IMR-90 (cell line): ENCODE data around the gene ULBP2. TPM values are rescaled to one million over a fixed set of nuclear protein-coding genes. Genes with fewer than 3 reads are reported as not detected.

Source experiments
- ATAC-seq: fragments of 200-7000 bp; cut with Tn5 transposase; 2 replicates; pipeline ENCODE4 v1.9.1; 2020; ENCODE audit warnings: low read depth, mild to moderate bottlenecking, moderate library complexity
- BruUV-seq: library from RNA; stranded (reverse); fragments of 400-500 nt; replicated peaks from 2 replicates; lab custom pipeline; 2021; lab: Mats Ljungman, UMichigan
- CTCF ChIA-PET: fragments of 300-600 bp; formaldehyde crosslinking; extraction: SDS; loops from one replicate; lab custom pipeline; 2021; ENCODE audit warnings: antibody characterized with exemption; lab: Yijun Ruan, JAX
- POLR2A ChIA-PET: fragments of 300-600 bp; sonication (Branson Sonifier 250); formaldehyde crosslinking; loops from one replicate; lab custom pipeline; 2022; ENCODE audit warnings: antibody characterized with exemption; ENCODE audit not compliant: unreplicated experiment; lab: Charles Lee
- DNase-seq: peaks from one replicate; pipeline ENCODE4 v3.0.0; 2013
- H2AFZ ChIP-seq: replicated peaks from 2 replicates; pipeline ENCODE3; 2013; ENCODE audit warnings: low read length, mild to moderate bottlenecking; ENCODE audit not compliant: poor library complexity
- H2AK5ac ChIP-seq: 2 replicates; pipeline ENCODE4 v1.6.1; 2013; ENCODE audit warnings: low read depth, low read length, inconsistent platforms
- H2AK9ac ChIP-seq: replicated peaks from 2 replicates; pipeline ENCODE3; 2013; ENCODE audit warnings: mild to moderate bottlenecking, low read depth, low read length, moderate library complexity; ENCODE audit not compliant: poor library complexity
- H2BK120ac ChIP-seq: 2 replicates; pipeline ENCODE4 v1.6.1; 2013; ENCODE audit warnings: low read depth, low read length, inconsistent platforms
- H2BK15ac ChIP-seq: 3 replicates; pipeline ENCODE4 v1.6.1; 2013; ENCODE audit warnings: low read depth, low read length, inconsistent platforms
- H2BK20ac ChIP-seq: 2 replicates; pipeline ENCODE4 v1.6.1; 2013; ENCODE audit warnings: low read depth, mild to moderate bottlenecking, inconsistent platforms, low read length, moderate library complexity
- H2BK5ac ChIP-seq: 2 replicates; pipeline ENCODE4 v1.6.1; 2013; ENCODE audit warnings: mild to moderate bottlenecking, low read depth, low read length, inconsistent platforms; ENCODE audit not compliant: poor library complexity, severe bottlenecking
- H3K14ac ChIP-seq: replicated peaks from 2 replicates; pipeline ENCODE4 v1.6.1; 2013; ENCODE audit warnings: low read depth, low read length, inconsistent platforms
- H3K18ac ChIP-seq: 2 replicates; pipeline ENCODE4 v1.6.1; 2013; ENCODE audit warnings: low read depth, low read length, control low read depth
- H3K23ac ChIP-seq: 2 replicates; pipeline ENCODE4 v1.6.1; 2013; ENCODE audit warnings: low read depth, low read length, inconsistent platforms
- H3K27ac ChIP-seq: 2 replicates; pipeline ENCODE4 v1.5.1; 2013; ENCODE audit warnings: mild to moderate bottlenecking, control low read depth, low read length; ENCODE audit not compliant: insufficient read depth
- H3K27me3 ChIP-seq: 2 replicates; pipeline ENCODE4 v1.6.1; 2013; ENCODE audit warnings: low read length; ENCODE audit not compliant: control insufficient read depth, insufficient read depth
- H3K36me3 ChIP-seq: 2 replicates; pipeline ENCODE4 v1.6.1; 2013; ENCODE audit warnings: low read length, mixed read lengths; ENCODE audit not compliant: control insufficient read depth, insufficient read depth
- H3K4ac ChIP-seq: 2 replicates; pipeline ENCODE4 v1.6.1; 2013; ENCODE audit warnings: low read depth, low read length, inconsistent platforms
- H3K4me1 ChIP-seq: 2 replicates; pipeline ENCODE4 v1.6.1; 2013; ENCODE audit warnings: low read length, mixed read lengths; ENCODE audit not compliant: control insufficient read depth, insufficient read depth
- H3K4me2 ChIP-seq: 2 replicates; pipeline ENCODE4 v1.6.1; 2013; ENCODE audit warnings: low read depth, mild to moderate bottlenecking, control low read depth, low read length, moderate library complexity
- H3K4me3 ChIP-seq: 2 replicates; pipeline ENCODE4 v1.5.1; 2013; ENCODE audit warnings: low read depth, mild to moderate bottlenecking, control low read depth, low read length, moderate library complexity; ENCODE audit not compliant: insufficient read depth
- H3K56ac ChIP-seq: 2 replicates; pipeline ENCODE4 v1.6.1; 2013; ENCODE audit warnings: low read length, inconsistent platforms; ENCODE audit not compliant: insufficient read depth; ENCODE audit errors: extremely low read depth
- H3K79me1 ChIP-seq, 2 experiments: 2 replicates each; pipeline ENCODE4 v1.6.1; 2013; ENCODE audit warnings: low read length in 2 of 2, inconsistent platforms in 1 of 2, low read depth in 1 of 2
- H3K9ac ChIP-seq: 2 replicates; pipeline ENCODE4 v1.6.1; 2013; ENCODE audit warnings: low read depth, low read length, control low read depth
- H3K9me1 ChIP-seq: 2 replicates; pipeline ENCODE4 v1.6.1; 2013; ENCODE audit warnings: low read length, inconsistent platforms; ENCODE audit not compliant: insufficient read depth
- H3K9me3 ChIP-seq: 2 replicates; pipeline ENCODE4 v1.6.1; 2013; ENCODE audit warnings: low read length; ENCODE audit not compliant: control insufficient read depth, insufficient read depth
- H4K20me1 ChIP-seq: 2 replicates; pipeline ENCODE4 v1.6.1; 2013; ENCODE audit warnings: low read length, inconsistent platforms; ENCODE audit not compliant: insufficient read depth
- H4K5ac ChIP-seq: 2 replicates; pipeline ENCODE4 v1.6.1; 2013; ENCODE audit warnings: mild to moderate bottlenecking, low read depth, low read length, control low read depth
- H4K8ac ChIP-seq, 2 experiments: 2 replicates each; pipeline ENCODE4 v1.6.1; 2013; ENCODE audit warnings: low read depth in 2 of 2, low read length in 2 of 2, control low read depth in 1 of 2, inconsistent platforms in 1 of 2
- H4K91ac ChIP-seq: 2 replicates; pipeline ENCODE4 v1.6.1; 2013; ENCODE audit warnings: low read depth, low read length, inconsistent platforms; ENCODE audit not compliant: insufficient read depth
- CEBPB ChIP-seq: IDR thresholded peaks from 2 replicates; pipeline ENCODE4 v1.6.1; 2012; ENCODE audit warnings: low read depth, low read length, improper control_type of control experiment
- CHD1 ChIP-seq: IDR thresholded peaks from 2 replicates; pipeline ENCODE4 v1.6.1; 2012; ENCODE audit warnings: low read depth, low read length, improper control_type of control experiment
- FOS ChIP-seq: fragments of 150-350 bp; IDR thresholded peaks from 2 replicates; pipeline ENCODE4 v1.6.1; 2016; ENCODE audit warnings: low read depth, low read length
- MAFK ChIP-seq: IDR thresholded peaks from 2 replicates; pipeline ENCODE4 v1.6.1; 2012; ENCODE audit warnings: low read depth, low read length, improper control_type of control experiment
- MAZ ChIP-seq: IDR thresholded peaks from 2 replicates; pipeline ENCODE4 v1.6.1; 2012; ENCODE audit warnings: low read depth, mild to moderate bottlenecking, low read length, improper control_type of control experiment, moderate library complexity, borderline replicate concordance
- POLR2A ChIP-seq: IDR thresholded peaks from 2 replicates; pipeline ENCODE4 v1.6.1; 2012; ENCODE audit warnings: mild to moderate bottlenecking, low read depth, low read length
- RCOR1 ChIP-seq: IDR thresholded peaks from 2 replicates; pipeline ENCODE4 v1.6.1; 2012; ENCODE audit warnings: mild to moderate bottlenecking, low read length, improper control_type of control experiment; ENCODE audit not compliant: insufficient replicate concordance
- RFX5 ChIP-seq: IDR thresholded peaks from 2 replicates; pipeline ENCODE4 v1.8.0; 2012; ENCODE audit warnings: low read depth, mild to moderate bottlenecking, low read length, moderate library complexity
- SMC3 ChIP-seq: fragments of 150-350 bp; IDR thresholded peaks from 2 replicates; pipeline ENCODE4 v1.6.1; 2016; ENCODE audit warnings: low read depth, mild to moderate bottlenecking, antibody characterized with exemption, low read length, moderate library complexity
- WGBS, 2 experiments: methylation state at CpG; one replicate each; pipeline versions ENCODE4 v1.1.5 to v1.1.7; 2013; ENCODE audit warnings: missing lambda C conversion rate in 2 of 2; ENCODE audit not compliant: insufficient read length in 1 of 2; ENCODE audit errors: extremely low coverage in 2 of 2; 5-methylcytosine and 5-hydroxymethylcytosine counted together
- dilution Hi-C: fragments of 300-500 bp; cut with HindIII; formaldehyde crosslinking; loops from one replicate; pipeline ENCODE4 v1.14.3; 2018; ENCODE audit warnings: low sequenced_read_pairs; ENCODE audit not compliant: unreplicated experiment
- in situ Hi-C: fragments of 300-500 bp; cut with MboI; formaldehyde crosslinking; loops from 3 replicates; pipeline ENCODE4 v1.14.3; 2019; ENCODE audit warnings: low sequenced_read_pairs, inconsistent platforms, mixed read lengths
- intact Hi-C: fragments of 100-400 bp; cut with micrococcal nuclease; formaldehyde crosslinking; loops from 2 replicates; pipeline ENCODE4 v1.10.0; 2022
- polyA plus RNA-seq, 3 experiments: library from polyadenylated mRNA; depleted of rRNA; stranded (reverse); fragments of >200 nt; gene quantifications; 2 replicates each; pipeline ENCODE4 v1.2.3, GENCODE V29; 2012; ENCODE audit warnings: low replicate concordance in 1 of 3
- total RNA-seq: library from RNA; depleted of rRNA; stranded (reverse); fragments of >200 nt; gene quantifications from 2 replicates; pipeline ENCODE4 v1.2.3, GENCODE V29; 2012
- TF ChIP-seq, protein P1 (sequence below): fragments of 150-350 bp; IDR thresholded peaks from 2 replicates; pipeline ENCODE4 v1.6.1; 2017; ENCODE audit warnings: mild to moderate bottlenecking, antibody characterized with exemption, low read length, low read depth
- TF ChIP-seq, protein P2 (sequence below): fragments of 150-350 bp; IDR thresholded peaks from 2 replicates; pipeline ENCODE4 v1.6.1; 2016; ENCODE audit warnings: low read depth, mild to moderate bottlenecking, low read length, moderate library complexity, borderline replicate concordance

The ULBP2 gene
- total and polyA plus RNA-seq, 2 of the 4 experiments (the other 2 are of a cell fraction), result 7.9 to 16.2 TPM

DNA sequence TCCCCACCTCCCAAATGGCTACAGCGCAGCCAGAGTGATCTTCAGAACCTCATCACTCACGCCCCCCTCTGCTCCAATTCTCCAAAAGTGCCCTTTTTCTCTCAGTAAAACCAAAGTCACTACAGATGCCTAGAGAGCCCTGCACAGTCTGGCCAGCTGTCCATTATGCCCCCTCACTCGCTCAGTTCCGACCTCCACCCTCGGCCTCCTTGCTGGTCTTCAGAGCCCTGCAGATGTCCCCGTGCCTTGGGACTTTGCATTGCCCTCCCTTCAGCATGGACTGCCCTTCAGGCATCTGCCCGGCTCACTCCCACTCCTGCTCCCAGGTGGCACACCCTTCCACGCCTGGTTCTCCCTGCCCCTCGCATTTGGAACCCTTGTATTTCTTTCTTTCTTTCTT is 42.8 kb upstream of the ULBP2 start:
- peaks cover 0 to 11% of the 10 kb centered on the region in 2 experiments; a peak in 1 of 4 replicates for H3K79me1 ChIP-seq
- no peak overlapping the region for H3K9ac ChIP-seq
- peaks cover under 1% of the 10 kb centered on the region for H3K27me3 ChIP-seq
- peaks cover 20% of the 10 kb centered on the region for H3K9me1 ChIP-seq
- no peaks in the 10 kb centered on the region for H4K20me1 ChIP-seq
- H2AK9ac ChIP-seq, result no peak overlapping the region
- no TSS peak for BruUV-seq
- no peak overlapping the region for H3K4me3 ChIP-seq
- dilution Hi-C loops, result no loop called here
- H2BK15ac ChIP-seq, result no peak overlapping the region
- intact Hi-C loops, result no loop called here
- H3K9me3 ChIP-seq, result no peaks in the 10 kb centered on the region
- H3K18ac ChIP-seq, result no peak overlapping the region
- no peak overlapping the region for H2AK5ac ChIP-seq
- ChIA-PET CTCF (interaction anchor here (0.7 kb wide), 1 partner anchor 35 kb away, joined by 3 read pairs; the partner anchor contains the start of gene LRP11), POLR2A (no interaction called here)
- WGBS, 2 experiments, result 80% methylated on average over 3 of the region's 9 CpGs; no CpG with 5 or more reads in 1 of the 2 experiments
- no peak overlapping the region for H2BK20ac ChIP-seq
- H3K36me3 ChIP-seq, result no peaks in the 10 kb centered on the region
- H3K4me2 ChIP-seq, result no peak overlapping the region
- TF ChIP-seq, protein P1, sequence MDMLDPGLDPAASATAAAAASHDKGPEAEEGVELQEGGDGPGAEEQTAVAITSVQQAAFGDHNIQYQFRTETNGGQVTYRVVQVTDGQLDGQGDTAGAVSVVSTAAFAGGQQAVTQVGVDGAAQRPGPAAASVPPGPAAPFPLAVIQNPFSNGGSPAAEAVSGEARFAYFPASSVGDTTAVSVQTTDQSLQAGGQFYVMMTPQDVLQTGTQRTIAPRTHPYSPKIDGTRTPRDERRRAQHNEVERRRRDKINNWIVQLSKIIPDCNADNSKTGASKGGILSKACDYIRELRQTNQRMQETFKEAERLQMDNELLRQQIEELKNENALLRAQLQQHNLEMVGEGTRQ, result no peak
- TF ChIP-seq MAFK (no peak), FOS (no peak), CHD1 (no peak), CEBPB (no peak), SMC3 (no peak), POLR2A (no peak), RFX5 (no peak), MAZ (no peak), RCOR1 (no peak)
- TF ChIP-seq, protein P2, sequence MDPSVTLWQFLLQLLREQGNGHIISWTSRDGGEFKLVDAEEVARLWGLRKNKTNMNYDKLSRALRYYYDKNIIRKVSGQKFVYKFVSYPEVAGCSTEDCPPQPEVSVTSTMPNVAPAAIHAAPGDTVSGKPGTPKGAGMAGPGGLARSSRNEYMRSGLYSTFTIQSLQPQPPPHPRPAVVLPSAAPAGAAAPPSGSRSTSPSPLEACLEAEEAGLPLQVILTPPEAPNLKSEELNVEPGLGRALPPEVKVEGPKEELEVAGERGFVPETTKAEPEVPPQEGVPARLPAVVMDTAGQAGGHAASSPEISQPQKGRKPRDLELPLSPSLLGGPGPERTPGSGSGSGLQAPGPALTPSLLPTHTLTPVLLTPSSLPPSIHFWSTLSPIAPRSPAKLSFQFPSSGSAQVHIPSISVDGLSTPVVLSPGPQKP, result no peak
- H2BK5ac ChIP-seq, result no peak overlapping the region
- ATAC-seq, result no peak
- no peak overlapping the region for H3K23ac ChIP-seq
- no peak overlapping the region for H4K5ac ChIP-seq
- H2BK120ac ChIP-seq, result no peak overlapping the region
- H3K4me1 ChIP-seq, result peaks cover 24% of the 10 kb centered on the region
- no peak overlapping the region for H4K91ac ChIP-seq
- no peak overlapping the region for H4K8ac ChIP-seq
- H3K14ac ChIP-seq, result no peak overlapping the region
- in situ Hi-C loops, result no loop called here
- H3K56ac ChIP-seq, result no peak overlapping the region
- no peak for DNase-seq
- H2AFZ ChIP-seq, result no peak overlapping the region
- no peak overlapping the region for H3K27ac ChIP-seq
- no peak overlapping the region for H3K4ac ChIP-seq
